Ishikawa (cell line): Measurements from ENCODE around the gene POLA2.

Experiments used
- CEBPB ChIP-seq: IDR thresholded peaks from 2 replicates; pipeline ENCODE4 v1.6.1; 2012
- CREB1 ChIP-seq: IDR thresholded peaks from 2 replicates; pipeline ENCODE4 v1.6.1; 2012; ENCODE audit warnings: low read depth
- EGR1 ChIP-seq: IDR thresholded peaks from 2 replicates; pipeline ENCODE4 v1.6.1; 2012
- EP300 ChIP-seq: IDR thresholded peaks from 2 replicates; pipeline ENCODE4 v1.6.1; 2012; ENCODE audit warnings: borderline replicate concordance
- FOXM1 ChIP-seq: IDR thresholded peaks from 2 replicates; pipeline ENCODE4 v1.6.1; 2012; ENCODE audit warnings: low read depth, borderline replicate concordance
- MAX ChIP-seq: IDR thresholded peaks from 2 replicates; pipeline ENCODE4 v1.6.1; 2012
- RAD21 ChIP-seq: IDR thresholded peaks from 2 replicates; pipeline ENCODE4 v1.6.1; 2012; ENCODE audit warnings: low read depth
- REST ChIP-seq: IDR thresholded peaks from 2 replicates; pipeline ENCODE4 v1.6.1; 2012; ENCODE audit warnings: low read depth, mild to moderate bottlenecking
- TAF1 ChIP-seq: IDR thresholded peaks from 2 replicates; pipeline ENCODE4 v1.6.1; 2012; ENCODE audit warnings: low read depth, mild to moderate bottlenecking
- TCF12 ChIP-seq: IDR thresholded peaks from 2 replicates; pipeline ENCODE4 v1.6.1; 2012; ENCODE audit warnings: low read depth
- USF1 ChIP-seq: IDR thresholded peaks from 2 replicates; pipeline ENCODE4 v1.6.1; 2012
- YY1 ChIP-seq: IDR thresholded peaks from 2 replicates; pipeline ENCODE4 v1.6.1; 2012; ENCODE audit warnings: low read depth

- TF ChIP-seq TAF1, result no peak
- no peak for TF ChIP-seq REST
- no peak for TF ChIP-seq CEBPB
- no peak for TF ChIP-seq FOXM1
- no peak for TF ChIP-seq TCF12
- TF ChIP-seq YY1, result no peak
- no peak for TF ChIP-seq EGR1
- TF ChIP-seq USF1, result no peak
- TF ChIP-seq RAD21, result no peak
- TF ChIP-seq EP300, result no peak
- no peak for TF ChIP-seq MAX
- TF ChIP-seq CREB1, result no peak
Measured at GRCh38 chr11:65216830-65217229, 44.9 kb upstream of the POLA2 start.
